ENCODE measurements around the gene ITPR2. TPM values are rescaled to one million over a fixed set of nuclear protein-coding genes. Genes with fewer than 3 reads are reported as not detected.
A peak's percentile ranks its signal among the peaks of the same experiment; 100 is the strongest.
"Not testable (repeated sequence)": the region's sequence is repeated elsewhere in the genome, so short reads cannot be mapped to it uniquely, and the experiment has no call there.

The ITPR2 gene
- total RNA-seq, 1 donor from 2014 or later = 28.1 TPM

GRCh38 chr12:26339976-26340375 is 493.0 kb downstream of the ITPR2 start:
- no peak for FAIRE-seq
- no peak for DNase-seq (ENCODE audit: low spot score in 2 of 2)

GRCh38 chr12:26338586-26339572 is 494.1 kb downstream of the ITPR2 start:
- peak; percentile 18 to 20 for DNase-seq (ENCODE audit: low spot score in 2 of 2)
- FAIRE-seq = no peak

- DNase-seq (ENCODE audit: low spot score in 2 of 2) (no peak), FAIRE-seq (no peak)
Observed at GRCh38 chr12:26335651-26336050, 497.3 kb downstream of the ITPR2 start.

GRCh38 chr12:26334621-26335124 is 498.3 kb downstream of the ITPR2 start:
- FAIRE-seq (no peak), DNase-seq (ENCODE audit: low spot score in 2 of 2) (no peak)

- DNase-seq (ENCODE audit: low spot score in 2 of 2) (no peak), FAIRE-seq (no peak)
Observed at GRCh38 chr12:26331960-26332359, 501.0 kb downstream of the ITPR2 start.

GRCh38 chr12:26331136-26331535 is 501.9 kb downstream of the ITPR2 start:
- DNase-seq (ENCODE audit: low spot score in 2 of 2) (no peak), FAIRE-seq (no peak)

GRCh38 chr12:26327975-26328644 is 504.9 kb downstream of the ITPR2 start:
- FAIRE-seq (no peak), DNase-seq (ENCODE audit: low spot score in 2 of 2) (no peak)

- FAIRE-seq = no peak
Observed at GRCh38 chr12:26323673-26324072, 509.3 kb downstream of the ITPR2 start.

GRCh38 chr12:26319511-26319910 is 513.5 kb downstream of the ITPR2 start:
- DNase-seq (ENCODE audit: low spot score in 2 of 2) (no peak), FAIRE-seq (no peak)

More at GRCh38 chr12:26323673-26324072, 509.3 kb downstream of the ITPR2 start:
- DNase-seq (ENCODE audit: low spot score in 2 of 2) = no peak

- FAIRE-seq = no peak
Observed at GRCh38 chr12:26318661-26319068, 514.3 kb downstream of the ITPR2 start.

GRCh38 chr12:26317942-26318575 is 514.9 kb downstream of the ITPR2 start:
- DNase-seq (ENCODE audit: low spot score in 2 of 2) (no peak), FAIRE-seq (no peak)

More at GRCh38 chr12:26318661-26319068, 514.3 kb downstream of the ITPR2 start:
- no peak for DNase-seq (ENCODE audit: low spot score in 2 of 2)

- DNase-seq (ENCODE audit: low spot score in 2 of 2); FAIRE-seq: not testable (repeated sequence)
Observed at GRCh38 chr12:26314103-26314502, 518.9 kb downstream of the ITPR2 start.

- not testable (repeated sequence) for FAIRE-seq; DNase-seq (ENCODE audit: low spot score in 2 of 2)
Observed at GRCh38 chr12:26310489-26310888, 522.5 kb downstream of the ITPR2 start.

GRCh38 chr12:26309634-26310033 is 523.4 kb downstream of the ITPR2 start:
- DNase-seq (ENCODE audit: low spot score in 2 of 2) (no peak), FAIRE-seq (no peak)

- DNase-seq (ENCODE audit: low spot score in 2 of 2) = no peak
- FAIRE-seq = no peak
Observed at GRCh38 chr12:26304273-26304672, 528.7 kb downstream of the ITPR2 start.

GRCh38 chr12:26303418-26303817 is 529.6 kb downstream of the ITPR2 start:
- DNase-seq (ENCODE audit: low spot score in 2 of 2) (no peak), FAIRE-seq (no peak)

GRCh38 chr12:26302776-26303175 is 530.2 kb downstream of the ITPR2 start:
- no peak for DNase-seq (ENCODE audit: low spot score in 2 of 2)
- FAIRE-seq = no peak

GRCh38 chr12:26299751-26300150 is 533.2 kb downstream of the ITPR2 start:
- FAIRE-seq = no peak

GRCh38 chr12:26298785-26299621 is 534.0 kb downstream of the ITPR2 start:
- FAIRE-seq (no peak), DNase-seq (ENCODE audit: low spot score in 2 of 2) (peak in 1 of 2 donors; percentile 12)

More at GRCh38 chr12:26299751-26300150, 533.2 kb downstream of the ITPR2 start:
- no peak for DNase-seq (ENCODE audit: low spot score in 2 of 2)

Data from frontal cortex (tissue), 4 donors.